Activated naive CD8-positive, alpha-beta T cell treated with anti-CD3 and anti-CD28 coated beads, Interleukin-2, amount 10 ng/mL, durations not matched to agents 7 days and 5 days (primary cell): Measurements from ENCODE around the gene TTLL5. TPM values are rescaled to one million over a fixed set of nuclear protein-coding genes. Genes with fewer than 3 reads are reported as not detected.
"Not testable (repeated sequence)": the region's sequence is repeated elsewhere in the genome, so short reads cannot be mapped to it uniquely, and the experiment has no call there.

Experiments
- ATAC-seq: fragments of 150-1000 bp; cut with Tn5 transposase; one replicate; pipeline ENCODE4 v1.10.0; 2021; ENCODE audit warnings: low read depth, moderate library complexity
- POLR2A ChIA-PET: fragments of 350-600 bp; sonication (Branson Sonifier 250); formaldehyde crosslinking; loops from one replicate; lab custom pipeline; 2021; ENCODE audit warnings: antibody characterized with exemption; lab: Charles Lee
- DNase-seq: peaks from one replicate; pipeline ENCODE4 v3.0.0; 2021
- H3K27ac Mint-ChIP-seq: one replicate; pipeline ENCODE4 v1.8.0; 2022; ENCODE audit warnings: mild to moderate bottlenecking, mixed read lengths
- H3K27me3 Mint-ChIP-seq: one replicate; pipeline ENCODE4 v1.8.0; 2022; ENCODE audit warnings: mild to moderate bottlenecking, moderate library complexity, mixed read lengths
- H3K36me3 Mint-ChIP-seq: one replicate; pipeline ENCODE4 v1.8.0; 2021; ENCODE audit warnings: mild to moderate bottlenecking, mixed read lengths
- H3K4me1 Mint-ChIP-seq: one replicate; pipeline ENCODE4 v1.8.0; 2021; ENCODE audit warnings: mixed read lengths
- H3K4me3 Mint-ChIP-seq: one replicate; pipeline ENCODE4 v1.8.0; 2022; ENCODE audit warnings: mild to moderate bottlenecking, moderate library complexity, mixed read lengths
- H3K9me3 Mint-ChIP-seq: one replicate; pipeline ENCODE4 v1.8.0; 2021; ENCODE audit warnings: mixed read lengths
- total RNA-seq, 2 experiments: library from RNA; stranded (reverse); gene quantifications; one replicate each; pipeline ENCODE4 v1.2.3, GENCODE V29; 2021

TTLL5 gene
- total RNA-seq, 2 experiments from 2014 or later: 31.8 to 32.7 TPM

- Mint-ChIP-seq H3K27ac (no peak overlapping the region), H3K9me3 (no peaks in the 10 kb centered on the region), H3K27me3 (no peaks in the 10 kb centered on the region), H3K36me3 (no peaks in the 10 kb centered on the region), H3K4me3 (no peak overlapping the region), H3K4me1 (no peaks in the 10 kb centered on the region)
- peak; percentile 42 for DNase-seq
- peak; percentile 33 for ATAC-seq
- POLR2A ChIA-PET: interaction anchor here (0.7 to 1.9 kb wide), 2 partner anchors 72 to 75 kb away, joined by 3 to 10 read pairs; partner anchors contain the start of gene TGFB3
Observed at GRCh38 chr14:75906680-75907280, 245.7 kb downstream of the TTLL5 start.

GRCh38 chr14:75907756-75908359, 246.8 kb downstream of the TTLL5 start:
- Mint-ChIP-seq H3K36me3 (no peaks in the 10 kb centered on the region), H3K9me3 (no peaks in the 10 kb centered on the region), H3K27ac (no peak overlapping the region), H3K27me3 (no peaks in the 10 kb centered on the region), H3K4me3 (no peak overlapping the region), H3K4me1 (no peaks in the 10 kb centered on the region)
- POLR2A ChIA-PET: interaction anchor here (0.5 kb wide), 1 partner anchor 133 kb away, joined by 3 read pairs; no protein-coding TSS in a partner anchor
- ATAC-seq (no peak), DNase-seq (no peak)

GRCh38 chr14:75909630-75910029, 248.6 kb downstream of the TTLL5 start:
- POLR2A ChIA-PET: no interaction called here
- DNase-seq: no peak
- Mint-ChIP-seq H3K4me3 (no peak overlapping the region), H3K27ac (no peak overlapping the region), H3K9me3 (no peaks in the 10 kb centered on the region), H3K36me3 (no peaks in the 10 kb centered on the region), H3K27me3 (no peaks in the 10 kb centered on the region), H3K4me1 (no peaks in the 10 kb centered on the region)
- ATAC-seq: no peak

GRCh38 chr14:75910048-75910447, 249.0 kb downstream of the TTLL5 start:
- Mint-ChIP-seq H3K27me3 (no peaks in the 10 kb centered on the region), H3K27ac (no peak overlapping the region), H3K4me1 (no peaks in the 10 kb centered on the region), H3K9me3 (no peaks in the 10 kb centered on the region), H3K4me3 (no peak overlapping the region), H3K36me3 (no peaks in the 10 kb centered on the region)
- no peak for ATAC-seq
- POLR2A ChIA-PET: no interaction called here
- DNase-seq: no peak

- Mint-ChIP-seq H3K27ac (no peak overlapping the region), H3K4me3 (no peak overlapping the region), H3K4me1 (no peaks in the 10 kb centered on the region), H3K36me3 (no peaks in the 10 kb centered on the region), H3K9me3 (no peaks in the 10 kb centered on the region), H3K27me3 (no peaks in the 10 kb centered on the region)
- no peak for ATAC-seq
- POLR2A ChIA-PET: no interaction called here
- no peak for DNase-seq
Observed at GRCh38 chr14:75911883-75912282, 250.8 kb downstream of the TTLL5 start.

GRCh38 chr14:75913183-75913582, 252.1 kb downstream of the TTLL5 start:
- Mint-ChIP-seq H3K27ac (no peak overlapping the region), H3K4me3 (no peak overlapping the region), H3K27me3 (no peaks in the 10 kb centered on the region), H3K9me3 (no peaks in the 10 kb centered on the region), H3K4me1 (no peaks in the 10 kb centered on the region), H3K36me3 (no peaks in the 10 kb centered on the region)
- DNase-seq (no peak), ATAC-seq (no peak)
- POLR2A ChIA-PET: no interaction called here

GRCh38 chr14:75915045-75915444, 254.0 kb downstream of the TTLL5 start:
- Mint-ChIP-seq H3K36me3 (no peaks in the 10 kb centered on the region), H3K4me1 (no peaks in the 10 kb centered on the region), H3K27me3 (no peaks in the 10 kb centered on the region), H3K9me3 (no peaks in the 10 kb centered on the region), H3K4me3 (no peak overlapping the region), H3K27ac (no peak overlapping the region)
- no peak for DNase-seq
- no peak for ATAC-seq
- POLR2A ChIA-PET: no interaction called here

- ATAC-seq (no peak), DNase-seq (no peak)
- Mint-ChIP-seq H3K36me3 (peaks cover 7% of the 10 kb centered on the region), H3K27ac (no peak overlapping the region), H3K4me1 (no peaks in the 10 kb centered on the region), H3K27me3 (no peaks in the 10 kb centered on the region), H3K4me3 (no peak overlapping the region), H3K9me3 (no peaks in the 10 kb centered on the region)
- POLR2A ChIA-PET: no interaction called here
Observed at GRCh38 chr14:75917322-75917945, 256.4 kb downstream of the TTLL5 start.

- POLR2A ChIA-PET: no interaction called here
- DNase-seq: no peak
- Mint-ChIP-seq H3K27ac (no peak overlapping the region), H3K4me3 (no peak overlapping the region), H3K4me1 (no peaks in the 10 kb centered on the region), H3K27me3 (no peaks in the 10 kb centered on the region), H3K36me3 (peaks cover 7% of the 10 kb centered on the region), H3K9me3 (no peaks in the 10 kb centered on the region)
- no peak for ATAC-seq
Observed at GRCh38 chr14:75917946-75918335, 256.9 kb downstream of the TTLL5 start.

- H3K27me3 Mint-ChIP-seq, DNase-seq, H3K36me3 Mint-ChIP-seq, POLR2A ChIA-PET, H3K4me3 Mint-ChIP-seq, H3K9me3 Mint-ChIP-seq, H3K4me1 Mint-ChIP-seq, H3K27ac Mint-ChIP-seq, ATAC-seq: not testable (repeated sequence)
Observed at GRCh38 chr14:75920421-75920820, 259.4 kb downstream of the TTLL5 start.

GRCh38 chr14:75925141-75925840, 264.2 kb downstream of the TTLL5 start:
- H3K27ac Mint-ChIP-seq, DNase-seq, H3K36me3 Mint-ChIP-seq, H3K4me1 Mint-ChIP-seq, POLR2A ChIA-PET, ATAC-seq, H3K9me3 Mint-ChIP-seq, H3K4me3 Mint-ChIP-seq, H3K27me3 Mint-ChIP-seq: not testable (repeated sequence)

GRCh38 chr14:75926431-75927115, 265.5 kb downstream of the TTLL5 start:
- H3K4me1 Mint-ChIP-seq: no peaks in the 10 kb centered on the region
- no peak overlapping the region for H3K4me3 Mint-ChIP-seq
- POLR2A ChIA-PET: no interaction called here
- H3K36me3 Mint-ChIP-seq: peaks cover 2% of the 10 kb centered on the region
- H3K9me3 Mint-ChIP-seq: no peaks in the 10 kb centered on the region
- no peaks in the 10 kb centered on the region for H3K27me3 Mint-ChIP-seq
- DNase-seq (no peak), ATAC-seq (no peak)
- no peak overlapping the region for H3K27ac Mint-ChIP-seq

GRCh38 chr14:75927564-75928087, 266.6 kb downstream of the TTLL5 start:
- ATAC-seq (no peak), DNase-seq (no peak)
- Mint-ChIP-seq H3K36me3 (no peaks in the 10 kb centered on the region), H3K27ac (no peak overlapping the region), H3K9me3 (no peaks in the 10 kb centered on the region), H3K4me1 (no peaks in the 10 kb centered on the region), H3K4me3 (no peak overlapping the region), H3K27me3 (no peaks in the 10 kb centered on the region)
- POLR2A ChIA-PET: no interaction called here
